ENCODE results near the gene TECTB.

DNA sequence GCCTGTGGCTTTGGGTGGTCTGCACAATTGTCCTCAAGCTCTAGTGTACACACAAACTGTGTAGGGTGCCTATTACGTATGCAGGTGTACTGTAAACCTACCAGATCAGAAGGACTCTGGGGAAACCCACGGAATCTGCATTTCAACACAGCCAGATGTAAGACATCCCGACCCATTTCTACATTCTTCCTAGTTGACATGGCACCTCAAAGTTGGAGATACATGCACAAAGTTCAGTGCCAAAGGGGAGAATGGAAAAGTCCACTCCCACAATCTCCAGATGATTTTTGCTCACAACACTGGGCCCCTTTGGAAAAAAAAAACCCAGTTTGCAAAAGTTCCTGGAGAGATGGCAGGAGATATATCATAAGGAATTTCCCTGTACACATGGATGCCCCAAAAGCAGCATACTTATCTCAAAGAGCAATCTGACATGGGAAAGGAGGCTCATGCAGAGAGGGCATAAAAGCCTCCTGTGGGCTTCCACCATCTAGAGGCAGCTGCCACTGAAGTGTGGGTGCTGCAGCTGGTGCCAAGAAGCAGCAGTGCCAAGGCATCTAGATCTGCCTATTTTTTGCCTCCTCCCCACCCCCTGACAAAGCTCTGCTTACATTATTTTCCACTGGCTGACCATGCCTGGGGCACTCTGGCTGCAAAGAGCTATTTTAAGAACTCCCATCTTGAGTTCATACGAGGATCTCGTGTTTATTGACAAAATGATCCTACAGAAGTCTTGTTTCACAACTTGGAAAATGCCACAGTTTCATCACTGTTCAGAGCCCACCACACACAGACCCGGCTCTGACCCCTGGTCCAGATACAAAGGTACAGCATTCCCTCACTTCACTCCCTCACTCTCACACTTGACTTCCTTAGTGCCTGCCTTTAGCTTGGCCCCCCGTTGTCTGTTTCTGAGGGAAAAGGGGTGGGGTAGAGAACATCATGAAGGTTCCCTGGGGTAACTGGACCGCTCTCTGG lies 12.9 kb downstream of the TECTB start:
- TF ChIP-seq, protein P1, sequence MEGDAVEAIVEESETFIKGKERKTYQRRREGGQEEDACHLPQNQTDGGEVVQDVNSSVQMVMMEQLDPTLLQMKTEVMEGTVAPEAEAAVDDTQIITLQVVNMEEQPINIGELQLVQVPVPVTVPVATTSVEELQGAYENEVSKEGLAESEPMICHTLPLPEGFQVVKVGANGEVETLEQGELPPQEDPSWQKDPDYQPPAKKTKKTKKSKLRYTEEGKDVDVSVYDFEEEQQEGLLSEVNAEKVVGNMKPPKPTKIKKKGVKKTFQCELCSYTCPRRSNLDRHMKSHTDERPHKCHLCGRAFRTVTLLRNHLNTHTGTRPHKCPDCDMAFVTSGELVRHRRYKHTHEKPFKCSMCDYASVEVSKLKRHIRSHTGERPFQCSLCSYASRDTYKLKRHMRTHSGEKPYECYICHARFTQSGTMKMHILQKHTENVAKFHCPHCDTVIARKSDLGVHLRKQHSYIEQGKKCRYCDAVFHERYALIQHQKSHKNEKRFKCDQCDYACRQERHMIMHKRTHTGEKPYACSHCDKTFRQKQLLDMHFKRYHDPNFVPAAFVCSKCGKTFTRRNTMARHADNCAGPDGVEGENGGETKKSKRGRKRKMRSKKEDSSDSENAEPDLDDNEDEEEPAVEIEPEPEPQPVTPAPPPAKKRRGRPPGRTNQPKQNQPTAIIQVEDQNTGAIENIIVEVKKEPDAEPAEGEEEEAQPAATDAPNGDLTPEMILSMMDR (IDR thresholded peaks at IDR 0.05), result no peak
- TF ChIP-seq POLR2A (IDR thresholded peaks at IDR 0.05), result no peak
- TF ChIP-seq POLR2AphosphoS5 (IDR thresholded peaks at IDR 0.05), result no peak
